ENCODE measurements around the gene LRRC23. TPM values are rescaled to one million over a fixed set of nuclear protein-coding genes. Genes with fewer than 3 reads are reported as not detected.
A peak's percentile ranks its signal among the peaks of the same experiment; 100 is the strongest.

The LRRC23 gene
- total RNA-seq, 1 donor from 2014 or later = 5.6 TPM

DNA sequence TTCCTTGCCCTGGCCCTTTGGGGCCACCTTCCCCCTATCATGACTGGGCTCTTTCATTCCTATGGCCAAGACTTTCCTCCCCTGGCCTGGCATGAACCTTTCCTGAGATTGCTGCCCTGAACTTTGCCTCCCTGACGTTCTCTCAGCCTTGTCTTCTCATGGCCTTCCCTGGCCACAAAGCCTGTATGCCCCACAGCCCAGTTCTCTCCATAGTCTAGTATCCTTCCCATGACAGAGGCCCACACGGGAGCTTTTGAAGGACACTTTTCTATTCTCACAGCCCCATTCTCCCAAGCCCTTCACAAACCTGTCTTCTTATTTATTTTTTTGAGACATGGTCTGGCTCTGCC lies 34.5 kb downstream of the LRRC23 start:
- Mint-ChIP-seq H3K27ac (peak overlapping the region; percentile 81), H3K4me3 (peak overlapping the region; percentile 57), H3K4me1 (ENCODE audit: low read depth) (peaks cover 59% of the 10 kb centered on the region), H3K36me3 (ENCODE audit: low read depth) (peaks cover 39% of the 10 kb centered on the region), H3K9me3 (no peaks in the 10 kb centered on the region), H3K27me3 (ENCODE audit: insufficient read depth) (no peaks in the 10 kb centered on the region)
- DNase-seq (ENCODE audit: low spot score) = no peak
- intact Hi-C loops (cut with micrococcal nuclease) = no loop called here

DNA sequence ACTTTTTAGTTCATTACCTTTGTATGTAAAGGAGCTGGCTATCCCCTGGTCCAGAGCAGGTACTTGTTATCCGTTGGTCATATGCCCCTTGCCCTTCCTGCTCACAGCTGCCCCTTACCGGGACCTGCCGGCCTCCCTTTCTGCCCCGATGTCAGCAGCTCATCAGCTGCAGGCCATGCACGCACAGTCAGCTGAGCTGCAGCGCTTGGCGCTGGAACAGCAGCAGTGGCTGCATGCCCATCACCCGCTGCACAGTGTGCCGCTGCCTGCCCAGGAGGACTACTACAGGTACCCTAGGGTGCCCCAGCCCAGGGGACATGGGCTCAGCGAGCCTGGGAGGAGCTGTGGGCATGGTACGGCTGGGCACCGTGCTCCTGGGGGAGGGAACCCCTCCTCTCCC lies 36.6 kb downstream of the LRRC23 start:
- peaks cover 60% of the 10 kb centered on the region for H3K4me1 Mint-ChIP-seq (ENCODE audit: low read depth)
- DNase-seq (ENCODE audit: low spot score) = no peak
- H3K36me3 Mint-ChIP-seq (ENCODE audit: low read depth) = peaks cover 25% of the 10 kb centered on the region
- no peak overlapping the region for H3K27ac Mint-ChIP-seq
- no peaks in the 10 kb centered on the region for H3K27me3 Mint-ChIP-seq (ENCODE audit: insufficient read depth)
- no peaks in the 10 kb centered on the region for H3K9me3 Mint-ChIP-seq
- intact Hi-C loops (cut with micrococcal nuclease) = loop anchor here (5.0 to 10.0 kb wide), 2 partner anchors 406 to 469 kb away; partner anchors contain the start of genes GAPDH and VAMP1
- no peak overlapping the region for H3K4me3 Mint-ChIP-seq

DNA sequence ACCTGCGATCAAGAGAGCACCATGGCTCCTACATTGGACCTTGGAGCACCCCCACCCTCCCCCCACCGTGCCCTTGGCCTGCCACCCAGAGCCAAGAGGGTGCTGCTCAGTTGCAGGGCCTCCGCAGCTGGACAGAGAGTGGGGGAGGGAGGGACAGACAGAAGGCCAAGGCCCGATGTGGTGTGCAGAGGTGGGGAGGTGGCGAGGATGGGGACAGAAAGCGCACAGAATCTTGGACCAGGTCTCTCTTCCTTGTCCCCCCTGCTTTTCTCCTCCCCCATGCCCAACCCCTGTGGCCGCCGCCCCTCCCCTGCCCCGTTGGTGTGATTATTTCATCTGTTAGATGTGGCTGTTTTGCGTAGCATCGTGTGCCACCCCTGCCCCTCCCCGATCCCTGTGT lies 37.2 kb downstream of the LRRC23 start:
- H3K36me3 Mint-ChIP-seq (ENCODE audit: low read depth) = peaks cover 21% of the 10 kb centered on the region
- intact Hi-C loops (cut with micrococcal nuclease) = loop anchor here (2.0 to 10.0 kb wide), 3 partner anchors 51 to 469 kb away; partner anchors contain the start of genes GAPDH and VAMP1
- H3K27ac Mint-ChIP-seq = no peak overlapping the region
- H3K9me3 Mint-ChIP-seq = no peaks in the 10 kb centered on the region
- no peaks in the 10 kb centered on the region for H3K27me3 Mint-ChIP-seq (ENCODE audit: insufficient read depth)
- peaks cover 57% of the 10 kb centered on the region for H3K4me1 Mint-ChIP-seq (ENCODE audit: low read depth)
- H3K4me3 Mint-ChIP-seq = no peak overlapping the region
- DNase-seq (ENCODE audit: low spot score) = no peak

DNA sequence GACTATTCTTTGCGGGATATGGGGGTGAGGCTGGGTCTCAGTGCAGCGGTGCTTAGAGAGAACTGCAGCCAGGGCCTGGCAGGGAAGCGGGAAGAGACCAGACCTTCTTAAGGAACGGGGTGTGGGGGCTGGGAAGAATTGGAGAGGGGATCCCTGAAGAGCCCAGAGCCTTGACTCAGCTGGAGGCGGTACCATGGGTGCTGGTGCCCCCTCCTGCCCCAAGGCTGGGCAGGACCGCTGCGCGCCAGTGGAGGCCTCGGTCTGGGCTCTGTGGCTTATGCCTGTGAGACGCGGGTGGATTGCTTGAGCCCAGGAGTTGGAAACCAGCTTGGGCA lies 37.7 kb downstream of the LRRC23 start:
- H3K36me3 Mint-ChIP-seq (ENCODE audit: low read depth) = peaks cover 22% of the 10 kb centered on the region
- no peaks in the 10 kb centered on the region for H3K27me3 Mint-ChIP-seq (ENCODE audit: insufficient read depth)
- H3K9me3 Mint-ChIP-seq = no peaks in the 10 kb centered on the region
- H3K4me3 Mint-ChIP-seq = no peak overlapping the region
- intact Hi-C loops (cut with micrococcal nuclease) = loop anchor here (2.0 to 10.0 kb wide), 3 partner anchors 51 to 470 kb away; partner anchors contain the start of genes GAPDH and VAMP1
- peak overlapping the region; percentile 93 for H3K27ac Mint-ChIP-seq
- H3K4me1 Mint-ChIP-seq (ENCODE audit: low read depth) = peaks cover 60% of the 10 kb centered on the region
- DNase-seq (ENCODE audit: low spot score) = no peak

DNA sequence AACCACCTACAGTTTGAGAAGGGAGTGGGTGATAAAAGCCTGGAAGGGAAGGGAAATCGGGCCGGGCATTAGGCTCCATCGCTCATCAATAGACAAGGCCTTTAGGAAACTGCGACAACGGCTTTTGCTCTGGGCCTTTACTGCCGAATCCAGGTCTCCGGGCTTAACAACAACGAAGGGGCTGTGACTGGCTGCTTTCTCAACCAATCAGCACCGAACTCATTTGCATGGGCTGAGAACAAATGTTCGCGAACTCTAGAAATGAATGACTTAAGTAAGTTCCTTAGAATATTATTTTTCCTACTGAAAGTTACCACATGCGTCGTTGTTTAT lies 38.7 kb downstream of the LRRC23 start:
- DNase-seq (ENCODE audit: low spot score) = peak; percentile 75
- intact Hi-C loops (cut with micrococcal nuclease) = loop anchor here (2.0 to 10.0 kb wide), 3 partner anchors 53 to 471 kb away; partner anchors contain the start of genes GAPDH and VAMP1
- Mint-ChIP-seq H3K27ac (peak overlapping the region; percentile 93), H3K27me3 (ENCODE audit: insufficient read depth) (no peaks in the 10 kb centered on the region), H3K4me3 (peak overlapping the region; percentile 96), H3K9me3 (no peaks in the 10 kb centered on the region), H3K4me1 (ENCODE audit: low read depth) (peaks cover 65% of the 10 kb centered on the region), H3K36me3 (ENCODE audit: low read depth) (peaks cover 25% of the 10 kb centered on the region)

DNA sequence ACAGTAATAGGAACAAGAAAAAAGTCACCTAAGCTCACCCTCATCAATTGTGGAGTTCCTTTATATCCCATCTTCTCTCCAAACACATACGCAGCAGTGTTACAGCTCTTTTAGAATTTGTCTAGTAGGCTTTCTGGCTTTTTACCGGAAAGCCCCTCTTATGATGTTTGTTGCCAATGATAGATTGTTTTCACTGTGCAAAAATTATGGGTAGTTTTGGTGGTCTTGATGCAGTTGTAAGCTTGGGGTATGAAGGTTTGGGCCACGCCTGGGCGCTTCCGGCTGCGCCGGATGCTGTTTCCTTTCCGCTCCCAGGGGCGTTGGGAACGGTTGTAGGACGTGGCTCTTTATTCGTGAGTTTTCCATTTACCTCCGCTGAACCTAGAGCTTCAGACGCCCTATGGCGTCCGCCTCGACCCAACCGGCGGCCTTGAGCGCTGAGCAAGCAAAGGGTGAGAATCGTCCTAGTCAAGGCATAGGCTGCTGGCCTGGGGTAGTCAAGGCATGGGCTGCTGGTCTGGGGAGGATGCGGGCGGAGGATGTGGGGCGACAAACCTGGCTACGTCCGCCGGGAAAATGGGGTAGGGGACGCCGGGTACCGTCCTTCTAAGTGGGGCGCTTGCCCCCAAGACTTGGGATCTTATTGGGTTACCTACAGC lies 39.2 kb downstream of the LRRC23 start, which contains the start of the genes C12orf57 and RNU7-1:
C12orf57 (plus strand) TSS at position 301 of the 659 bp plus-strand sequence; CDS start at position 401, 100 bp downstream.
RNU7-1 (plus strand) TSS at position 95 of the 659 bp plus-strand sequence.
- peaks cover 25% of the 10 kb centered on the region for H3K36me3 Mint-ChIP-seq (ENCODE audit: low read depth)
- DNase-seq (ENCODE audit: low spot score) = peak; percentile 78
- H3K4me1 Mint-ChIP-seq (ENCODE audit: low read depth) = peaks cover 69% of the 10 kb centered on the region
- no peaks in the 10 kb centered on the region for H3K9me3 Mint-ChIP-seq
- H3K27ac Mint-ChIP-seq = peak within 1 kb of the TSS; percentile 93
- intact Hi-C loops (cut with micrococcal nuclease) = loop anchor here (1.0 to 10.0 kb wide), 11 partner anchors 9 to 472 kb away; partner anchors contain the start of genes C1R, C1RL, EMG1 and GAPDH
- no peaks in the 10 kb centered on the region for H3K27me3 Mint-ChIP-seq (ENCODE audit: insufficient read depth)
- peak within 1 kb of the TSS; percentile 96 for H3K4me3 Mint-ChIP-seq

DNA sequence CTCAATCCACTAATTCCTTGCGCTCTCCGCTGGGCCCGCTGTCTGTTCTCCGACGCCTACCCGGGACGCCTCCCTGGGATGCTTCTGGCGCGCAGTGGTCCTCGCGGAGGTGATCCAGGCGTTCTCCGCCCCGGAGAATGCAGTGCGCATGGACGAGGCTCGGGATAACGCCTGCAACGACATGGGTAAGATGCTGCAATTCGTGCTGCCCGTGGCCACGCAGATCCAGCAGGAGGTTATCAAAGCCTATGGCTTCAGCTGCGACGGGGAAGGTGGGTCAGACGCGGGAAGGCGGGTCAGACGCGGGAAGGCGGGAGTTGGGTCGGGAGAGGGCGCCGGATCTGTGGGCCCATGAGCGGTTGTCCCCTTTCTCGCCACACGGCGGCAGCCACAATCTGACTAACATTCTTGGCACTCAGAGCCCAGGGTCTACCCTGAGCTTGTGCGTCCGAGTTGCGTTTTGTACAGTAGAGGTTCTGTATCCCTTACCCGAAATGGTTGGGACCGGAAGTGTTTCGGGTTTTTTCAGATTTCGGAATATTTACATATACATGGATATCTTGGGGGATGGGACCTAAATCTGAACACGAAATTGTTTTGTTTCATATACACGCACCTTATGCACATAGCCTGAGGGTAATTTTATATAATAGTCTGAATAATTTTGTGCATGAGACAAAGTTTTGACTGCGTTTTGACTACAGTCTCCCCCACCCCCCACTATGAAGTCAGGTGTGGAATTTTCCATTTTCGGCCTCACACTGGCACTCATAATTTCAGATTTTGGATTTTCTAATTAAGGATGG lies 40.0 kb downstream of the LRRC23 start:
- H3K27ac Mint-ChIP-seq = peak overlapping the region; percentile 95
- no peaks in the 10 kb centered on the region for H3K9me3 Mint-ChIP-seq
- DNase-seq (ENCODE audit: low spot score) = peak; percentile 84
- intact Hi-C loops (cut with micrococcal nuclease) = loop anchor here (1.0 to 10.0 kb wide), 10 partner anchors 9 to 472 kb away; partner anchors contain the start of genes C1R, C1RL, EMG1 and GAPDH
- peaks cover 18% of the 10 kb centered on the region for H3K36me3 Mint-ChIP-seq (ENCODE audit: low read depth)
- H3K4me1 Mint-ChIP-seq (ENCODE audit: low read depth) = peaks cover 71% of the 10 kb centered on the region
- no peaks in the 10 kb centered on the region for H3K27me3 Mint-ChIP-seq (ENCODE audit: insufficient read depth)
- H3K4me3 Mint-ChIP-seq = peak overlapping the region; percentile 96

DNA sequence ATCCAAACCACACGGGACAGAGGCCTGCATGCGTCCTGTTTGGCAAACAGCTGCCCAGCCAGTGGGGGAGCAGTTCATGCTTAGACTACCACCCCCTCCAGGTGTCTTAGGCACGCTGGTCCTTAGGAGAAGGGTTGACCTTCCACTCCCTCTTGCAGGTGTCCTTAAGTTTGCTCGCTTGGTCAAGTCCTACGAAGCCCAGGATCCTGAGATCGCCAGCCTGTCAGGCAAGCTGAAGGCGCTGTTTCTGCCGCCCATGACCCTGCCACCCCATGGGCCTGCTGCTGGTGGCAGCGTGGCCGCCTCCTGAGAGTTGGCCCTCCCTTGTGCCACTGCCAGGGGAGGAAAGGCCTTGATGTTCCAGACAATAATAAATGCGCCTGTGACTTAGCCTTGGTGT lies 41.0 kb downstream of the LRRC23 start:
- H3K27me3 Mint-ChIP-seq (ENCODE audit: insufficient read depth) = no peaks in the 10 kb centered on the region
- peaks cover 14% of the 10 kb centered on the region for H3K36me3 Mint-ChIP-seq (ENCODE audit: low read depth)
- no peaks in the 10 kb centered on the region for H3K9me3 Mint-ChIP-seq
- no peak for DNase-seq (ENCODE audit: low spot score)
- intact Hi-C loops (cut with micrococcal nuclease) = loop anchor here (1.0 to 10.0 kb wide), 2 partner anchors 7 to 411 kb away; partner anchors contain the start of gene GAPDH
- peak overlapping the region; percentile 95 for H3K27ac Mint-ChIP-seq
- peaks cover 81% of the 10 kb centered on the region for H3K4me1 Mint-ChIP-seq (ENCODE audit: low read depth)
- peak overlapping the region; percentile 96 for H3K4me3 Mint-ChIP-seq

DNA sequence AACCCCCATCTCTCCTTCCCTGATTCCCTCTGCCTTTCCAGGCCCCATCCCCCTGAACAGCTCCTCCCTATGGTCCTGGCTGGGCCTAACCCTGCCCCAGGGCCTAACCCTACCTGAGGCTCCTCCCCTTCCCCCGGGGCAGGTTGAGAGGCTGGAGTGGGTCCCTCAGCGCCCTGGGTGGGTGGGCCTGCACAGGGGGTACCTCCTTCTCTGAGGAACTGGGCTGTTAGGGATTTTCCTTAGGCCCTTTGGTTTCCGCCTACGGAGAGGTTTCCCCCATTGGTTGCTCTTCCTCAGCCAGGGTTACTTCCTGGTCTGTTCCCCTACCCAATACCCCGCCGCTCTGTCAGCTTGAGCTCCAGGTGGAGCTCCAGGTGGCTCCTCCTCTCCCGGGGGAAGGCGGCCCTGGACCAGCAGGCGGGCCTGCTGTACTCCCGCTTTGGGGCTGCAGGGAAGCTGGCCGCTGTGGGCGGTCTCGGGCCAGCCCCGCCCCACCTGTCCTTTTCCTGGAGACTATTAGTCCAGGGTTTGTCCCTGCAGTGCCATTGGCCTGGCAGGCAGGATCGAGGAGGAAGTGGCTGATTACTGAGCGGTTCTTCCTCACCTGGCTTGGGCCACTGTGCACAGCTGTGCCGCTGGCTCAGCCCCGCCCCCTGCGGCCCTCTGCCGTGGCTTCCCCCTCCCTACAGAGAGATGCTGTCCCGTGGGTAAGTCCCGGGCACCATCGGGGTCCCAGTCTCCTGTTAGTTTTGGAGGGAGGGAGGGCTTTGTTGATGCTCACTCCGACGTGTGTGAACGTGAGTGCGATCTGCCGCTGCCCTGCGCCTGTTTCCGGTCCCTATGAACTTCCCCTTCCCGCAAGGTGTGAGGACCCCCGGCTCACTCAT lies 41.7 kb downstream of the LRRC23 start:
- peak; percentile 63 for DNase-seq (ENCODE audit: low spot score)
- no peaks in the 10 kb centered on the region for H3K9me3 Mint-ChIP-seq
- H3K27me3 Mint-ChIP-seq (ENCODE audit: insufficient read depth) = no peaks in the 10 kb centered on the region
- H3K4me1 Mint-ChIP-seq (ENCODE audit: low read depth) = peaks cover 86% of the 10 kb centered on the region
- intact Hi-C loops (cut with micrococcal nuclease) = loop anchor here (1.0 to 10.0 kb wide), 2 partner anchors 8 to 411 kb away; partner anchors contain the start of gene GAPDH
- peak overlapping the region; percentile 96 for H3K4me3 Mint-ChIP-seq
- H3K27ac Mint-ChIP-seq = peak overlapping the region; percentile 95
- H3K36me3 Mint-ChIP-seq (ENCODE audit: low read depth) = peaks cover 12% of the 10 kb centered on the region

DNA sequence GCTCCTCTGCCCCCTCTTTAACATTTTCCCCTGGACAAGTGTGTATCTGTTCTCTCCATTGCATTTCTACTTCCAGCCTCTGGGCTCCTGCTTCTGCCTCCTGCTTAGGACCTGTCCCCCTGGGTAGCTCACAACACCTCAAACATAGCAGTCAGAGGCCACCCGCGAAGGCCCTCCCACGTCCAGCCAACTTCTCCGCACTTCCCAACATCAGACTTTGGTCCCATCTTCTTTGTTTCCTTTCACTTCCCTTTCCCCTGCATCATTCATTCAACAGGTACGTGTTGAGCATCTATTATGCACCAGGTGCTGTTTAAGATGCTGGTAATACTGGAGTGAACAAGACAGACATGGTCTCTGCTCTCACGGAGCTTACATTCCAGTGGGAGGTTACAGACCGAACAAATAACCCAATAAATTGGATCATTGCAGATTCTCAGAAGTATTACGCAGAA lies 42.3 kb downstream of the LRRC23 start:
- peaks cover 86% of the 10 kb centered on the region for H3K4me1 Mint-ChIP-seq (ENCODE audit: low read depth)
- H3K9me3 Mint-ChIP-seq = no peaks in the 10 kb centered on the region
- no peak for DNase-seq (ENCODE audit: low spot score)
- H3K36me3 Mint-ChIP-seq (ENCODE audit: low read depth) = peaks cover 14% of the 10 kb centered on the region
- intact Hi-C loops (cut with micrococcal nuclease) = loop anchor here (1.0 to 10.0 kb wide), 2 partner anchors 9 to 412 kb away; partner anchors contain the start of gene GAPDH
- peak overlapping the region; percentile 95 for H3K27ac Mint-ChIP-seq
- no peaks in the 10 kb centered on the region for H3K27me3 Mint-ChIP-seq (ENCODE audit: insufficient read depth)
- peak overlapping the region; percentile 96 for H3K4me3 Mint-ChIP-seq

DNA sequence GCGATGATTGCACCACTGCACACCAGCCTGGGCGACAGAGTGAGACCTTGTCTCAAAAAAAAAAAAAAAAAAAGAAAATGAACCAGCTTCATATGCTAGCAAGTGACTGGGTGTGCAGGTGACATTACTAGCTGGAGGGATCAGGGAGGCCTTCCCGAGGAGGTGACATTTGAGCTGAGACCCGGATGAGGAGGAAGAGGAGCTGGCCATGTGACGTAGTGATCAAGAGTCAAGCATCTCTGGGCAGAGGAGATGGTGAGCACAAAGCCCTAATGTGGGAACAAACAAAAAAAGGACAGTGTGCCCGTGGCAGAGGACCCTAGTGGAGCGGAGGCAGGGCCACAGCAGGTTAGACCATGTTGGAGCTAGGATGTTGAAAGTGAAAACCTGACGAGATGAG lies 43.0 kb downstream of the LRRC23 start:
- peaks cover 82% of the 10 kb centered on the region for H3K4me1 Mint-ChIP-seq (ENCODE audit: low read depth)
- H3K4me3 Mint-ChIP-seq = peak overlapping the region; percentile 41
- intact Hi-C loops (cut with micrococcal nuclease) = loop anchor here (10.0 kb wide), 1 partner anchor 413 kb away; the partner anchor contains the start of gene GAPDH
- H3K27me3 Mint-ChIP-seq (ENCODE audit: insufficient read depth) = no peaks in the 10 kb centered on the region
- no peak for DNase-seq (ENCODE audit: low spot score)
- H3K27ac Mint-ChIP-seq = peak overlapping the region; percentile 40
- H3K36me3 Mint-ChIP-seq (ENCODE audit: low read depth) = peaks cover 17% of the 10 kb centered on the region
- H3K9me3 Mint-ChIP-seq = no peaks in the 10 kb centered on the region
